ENCODE data around the gene AASDH.
"Not testable (repeated sequence)": the region's sequence is repeated elsewhere in the genome, so short reads cannot be mapped to it uniquely, and the experiment has no call there.

The AASDH gene

GRCh38 chr4:56389558-56389957, 2.3 kb upstream of the AASDH start:
- DNase-seq (ENCODE audit: low read depth in 2 of 2): no peak

DNA sequence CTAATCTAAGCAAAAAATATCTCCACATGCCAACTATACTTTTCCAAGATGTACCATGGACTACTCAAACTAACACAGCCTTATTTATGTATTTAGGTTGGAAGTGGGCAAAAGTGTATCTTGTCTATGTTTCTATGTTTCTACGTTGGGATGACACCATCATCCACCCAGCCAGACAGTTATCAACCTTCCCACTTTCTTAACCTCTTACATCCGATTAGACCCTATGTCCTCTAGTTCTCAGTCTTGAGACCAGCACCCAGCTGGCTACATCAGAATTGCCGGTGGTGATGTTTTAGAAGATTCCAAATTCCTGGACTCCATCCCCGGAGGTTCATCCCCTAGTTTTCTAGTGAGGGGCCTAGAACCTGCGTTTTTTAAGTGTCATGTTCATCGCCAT, 1.0 kb upstream of the AASDH start:
- DNase-seq (ENCODE audit: low read depth in 2 of 2): no peak

- DNase-seq (ENCODE audit: low read depth in 2 of 2): no peak
Observed at GRCh38 chr4:56386091-56386490, 1.2 kb downstream of the AASDH start.

DNA sequence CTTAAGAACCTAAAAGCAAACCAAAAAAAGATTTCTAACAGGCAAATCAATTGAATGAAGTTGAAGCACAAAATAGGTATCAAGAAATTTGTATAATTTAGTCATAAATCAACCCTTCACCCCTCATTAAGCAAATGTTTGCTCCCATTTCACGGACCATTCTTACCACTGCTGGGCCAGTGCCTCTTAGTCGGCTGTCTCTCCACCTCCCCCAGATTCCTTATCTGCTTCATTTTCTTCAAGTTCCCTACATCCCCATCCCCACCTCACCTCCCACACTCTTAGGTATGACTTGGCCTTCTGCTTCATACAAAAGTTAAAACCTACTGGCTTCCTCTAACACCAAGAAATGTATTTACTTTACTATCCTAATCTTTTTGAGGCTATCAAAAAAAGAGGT, 11.8 kb downstream of the AASDH start:
- no peak for DNase-seq (ENCODE audit: low read depth in 2 of 2)

DNA sequence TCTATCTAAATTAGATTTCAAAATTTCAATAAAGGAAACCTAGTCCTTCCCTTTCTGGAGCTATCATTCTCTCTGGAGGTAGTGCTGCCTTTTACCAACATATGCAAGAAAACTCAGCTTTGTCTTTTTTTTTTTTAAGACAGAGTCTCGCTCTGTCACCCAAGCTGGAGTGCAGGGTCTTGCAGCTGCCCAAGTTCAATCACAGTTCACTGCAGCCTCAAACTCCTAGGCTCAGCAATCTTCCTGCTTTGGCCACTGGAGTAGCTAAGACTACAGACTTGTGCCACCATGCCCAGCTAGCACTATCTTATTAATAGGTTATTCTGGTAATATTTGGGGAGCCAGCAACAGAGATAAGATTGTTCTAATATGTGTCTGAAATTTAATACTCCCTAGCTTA, 12.3 kb downstream of the AASDH start:
- DNase-seq (ENCODE audit: low read depth in 2 of 2): no peak

GRCh38 chr4:56372774-56373173, 14.5 kb downstream of the AASDH start:
- DNase-seq (ENCODE audit: low read depth in 2 of 2): no peak

DNA sequence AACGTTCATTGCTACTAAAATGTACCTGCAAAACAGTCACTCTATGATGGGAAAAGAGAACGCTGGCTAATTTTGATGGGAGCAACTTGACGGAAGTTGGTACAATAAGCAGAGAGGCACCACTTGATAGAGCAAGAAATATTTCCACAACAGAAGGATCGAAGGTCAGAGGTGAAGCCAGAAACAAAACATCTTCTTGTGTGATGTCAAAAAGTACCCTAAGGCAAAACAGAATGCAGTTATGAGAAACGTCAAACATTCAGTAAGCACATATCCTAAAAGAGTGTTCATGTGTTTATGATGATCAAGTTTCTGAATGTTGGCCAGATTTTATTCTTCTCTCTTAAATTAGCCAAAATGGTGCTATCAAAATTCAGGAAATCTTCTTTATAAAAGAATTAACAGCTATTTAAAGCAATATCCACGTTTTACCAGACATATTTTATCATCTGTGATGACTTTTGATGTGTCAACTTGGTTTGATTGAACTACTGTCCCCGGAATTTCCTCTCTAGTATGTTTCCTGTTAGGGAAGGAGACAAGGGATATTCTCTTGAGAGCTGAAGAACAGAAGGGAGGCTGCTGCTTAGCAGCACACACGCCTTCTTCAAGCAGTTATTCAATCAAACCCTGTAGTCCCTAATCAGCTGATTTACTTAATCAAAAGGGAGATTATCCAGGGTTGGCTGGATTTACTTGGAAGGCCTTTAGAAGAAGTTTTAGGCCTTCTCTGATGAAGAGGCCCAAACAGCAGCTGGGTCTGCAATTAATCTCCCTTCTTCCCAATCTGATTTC, 15.7 kb downstream of the AASDH start:
- no peak for DNase-seq (ENCODE audit: low read depth in 2 of 2)

GRCh38 chr4:56370377-56370776, 16.9 kb downstream of the AASDH start:
- no peak for DNase-seq (ENCODE audit: low read depth in 2 of 2)

- DNase-seq (ENCODE audit: low read depth in 2 of 2): not testable (repeated sequence)
Observed at GRCh38 chr4:56362981-56363380, 24.3 kb downstream of the AASDH start.

GRCh38 chr4:56360071-56360470, 27.2 kb downstream of the AASDH start:
- no peak for DNase-seq (ENCODE audit: low read depth in 2 of 2)

- DNase-seq (ENCODE audit: low read depth in 2 of 2): no peak
Observed at GRCh38 chr4:56356650-56357049, 30.6 kb downstream of the AASDH start.

DNA sequence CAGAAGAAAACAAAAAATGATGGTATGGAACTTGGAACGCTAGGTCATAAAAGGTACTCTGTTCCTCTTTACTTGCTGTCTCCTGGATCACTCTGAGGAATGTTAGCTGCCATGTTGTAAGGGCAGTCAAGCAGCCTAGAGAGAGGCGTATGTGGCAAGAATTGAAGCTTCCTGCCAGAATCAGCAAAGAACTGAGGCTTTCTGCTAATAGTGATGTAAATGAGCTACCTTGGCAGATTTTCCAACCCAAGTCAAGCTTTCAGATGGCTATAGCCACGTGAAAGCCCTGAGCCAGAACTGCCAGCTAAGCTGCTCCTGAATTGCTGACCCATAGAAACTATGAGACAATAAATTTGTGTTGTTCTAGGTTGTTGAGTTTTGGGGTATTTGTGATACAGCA, 38.7 kb downstream of the AASDH start:
- DNase-seq (ENCODE audit: low read depth in 2 of 2): no peak

GRCh38 chr4:56345458-56345857, 41.8 kb downstream of the AASDH start:
- no peak for DNase-seq (ENCODE audit: low read depth in 2 of 2)

- no peak for DNase-seq (ENCODE audit: low read depth in 2 of 2)
Observed at GRCh38 chr4:56342746-56343145, 44.5 kb downstream of the AASDH start.

GRCh38 chr4:56330691-56331090, 56.6 kb downstream of the AASDH start:
- no peak for DNase-seq (ENCODE audit: low read depth in 2 of 2)

DNA sequence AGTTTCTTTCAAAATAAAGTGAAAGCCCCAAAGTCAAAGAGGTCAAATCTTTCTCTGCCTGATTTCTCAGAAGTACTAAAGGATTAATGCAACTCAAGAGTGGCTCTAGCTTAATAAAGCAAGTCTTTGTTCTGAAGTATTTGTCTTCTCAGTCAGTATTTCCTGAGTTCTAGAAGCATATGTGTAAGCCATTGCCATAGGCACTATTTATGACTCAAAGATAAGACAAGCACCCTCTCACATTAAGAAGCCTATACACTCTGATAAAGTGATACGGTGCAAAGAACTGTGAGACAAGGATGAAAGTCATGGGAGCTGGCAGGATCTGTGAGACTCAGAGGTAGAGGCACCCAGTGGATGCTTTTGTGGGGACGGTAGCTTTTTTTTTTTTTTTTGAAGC, 60.9 kb downstream of the AASDH start:
- no peak for DNase-seq (ENCODE audit: low read depth in 2 of 2)

DNA sequence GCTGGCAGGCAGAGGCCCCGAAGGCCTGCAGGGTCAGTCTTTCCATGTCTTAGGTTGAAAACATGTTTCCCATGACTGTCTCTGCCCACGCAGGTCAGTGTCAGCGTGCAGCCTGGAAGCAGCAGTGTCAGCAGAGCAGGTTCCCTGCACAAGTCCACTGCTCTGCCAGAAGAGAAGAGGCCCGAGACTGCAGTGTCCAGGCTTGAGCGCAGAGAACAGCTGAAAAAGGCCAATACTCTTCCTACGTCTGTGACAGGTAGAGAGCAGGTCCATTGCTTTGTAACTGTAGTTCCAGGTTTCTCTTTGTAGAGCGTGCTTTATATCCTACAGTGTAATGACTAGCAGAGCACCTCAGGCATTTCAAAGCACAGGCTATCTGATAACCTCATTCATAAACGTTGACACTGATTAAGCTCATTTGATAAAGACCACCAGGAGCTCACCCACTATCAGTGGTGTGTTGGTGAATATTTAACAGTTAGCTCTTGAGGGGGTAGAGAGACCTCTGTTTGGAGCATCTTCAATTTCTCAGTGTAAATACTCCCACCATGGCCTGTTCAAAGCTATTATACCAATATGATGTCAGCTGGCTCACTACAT, 63.2 kb downstream of the AASDH start:
- DNase-seq (ENCODE audit: low read depth in 2 of 2): no peak

DNA sequence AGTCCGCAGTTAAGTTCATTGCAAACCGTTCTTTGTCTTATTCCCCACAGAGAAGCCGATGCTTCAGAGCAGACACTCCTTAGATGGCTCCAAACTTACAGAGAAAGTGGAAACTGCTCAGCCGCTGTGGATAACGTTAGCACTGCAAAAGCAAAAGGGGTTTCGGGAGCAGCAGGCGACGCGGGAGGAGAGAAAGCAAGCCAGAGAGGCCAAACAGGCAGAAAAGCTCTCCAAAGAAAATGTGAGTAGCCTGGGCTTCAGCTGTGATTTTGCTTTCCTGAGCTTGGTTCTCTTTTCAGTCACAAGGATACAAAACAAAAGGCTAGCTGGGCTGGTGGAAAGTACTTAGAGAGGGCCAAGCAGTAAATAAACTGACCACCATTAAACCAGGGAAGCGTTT, 64.0 kb downstream of the AASDH start:
- no peak for DNase-seq (ENCODE audit: low read depth in 2 of 2)

DNA sequence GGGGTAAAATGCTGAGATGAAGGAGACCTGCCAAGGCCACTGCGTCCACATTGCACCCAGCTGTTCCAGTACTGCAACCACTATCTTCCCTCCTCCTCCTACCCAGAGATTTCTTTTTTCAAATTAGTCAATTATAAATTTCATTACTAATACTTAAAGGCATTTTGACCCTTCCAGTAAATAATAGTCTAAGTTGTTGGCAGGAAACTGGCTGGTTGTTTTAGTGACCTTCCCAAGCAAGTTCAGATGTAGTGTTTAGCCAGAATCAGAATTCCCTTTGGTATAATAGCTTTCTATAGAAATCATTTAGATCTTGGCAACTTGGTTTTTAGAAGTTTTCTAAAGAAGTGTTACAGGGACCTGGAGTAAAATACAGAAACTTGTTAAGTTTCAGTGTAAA, 66.0 kb downstream of the AASDH start:
- DNase-seq (ENCODE audit: low read depth in 2 of 2): no peak

- no peak for DNase-seq (ENCODE audit: low read depth in 2 of 2)
Observed at GRCh38 chr4:56320293-56320692, 67.0 kb downstream of the AASDH start.

- DNase-seq (ENCODE audit: low read depth in 2 of 2): no peak
Observed at GRCh38 chr4:56318555-56318954, 68.7 kb downstream of the AASDH start.

- no peak for DNase-seq (ENCODE audit: low read depth in 2 of 2)
Observed at GRCh38 chr4:56317749-56318148, 69.5 kb downstream of the AASDH start.

DNA sequence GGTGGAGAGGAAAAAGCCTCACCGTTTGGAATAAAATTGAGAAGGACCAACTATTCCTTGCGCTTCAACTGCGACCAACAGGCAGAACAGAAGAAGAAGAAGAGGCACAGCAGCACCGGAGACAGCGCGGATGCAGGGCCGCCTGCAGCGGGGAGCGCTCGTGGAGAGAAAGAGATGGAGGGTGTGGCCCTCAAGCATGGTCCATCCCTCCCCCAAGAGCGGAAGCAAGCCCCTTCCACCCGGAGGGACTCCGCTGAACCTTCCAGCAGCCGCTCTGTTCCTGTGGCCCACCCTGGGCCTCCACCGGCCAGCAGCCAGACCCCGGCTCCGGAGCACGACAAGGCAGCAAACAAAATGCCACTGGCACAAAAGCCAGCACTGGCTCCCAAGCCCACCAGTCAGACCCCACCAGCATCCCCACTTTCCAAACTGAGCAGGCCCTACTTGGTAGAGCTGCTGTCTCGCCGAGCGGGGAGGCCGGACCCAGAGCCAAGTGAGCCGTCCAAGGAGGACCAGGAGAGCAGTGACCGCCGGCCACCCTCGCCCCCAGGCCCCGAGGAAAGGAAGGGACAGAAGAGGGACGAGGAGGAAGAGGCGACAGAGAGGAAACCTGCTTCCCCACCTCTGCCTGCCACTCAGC, 71.2 kb downstream of the AASDH start:
- DNase-seq (ENCODE audit: low read depth in 2 of 2): no peak
